HEK293T (cell line): Measurements from ENCODE around the gene PARP6.

Experiments used
- CTCF ChIA-PET: fragments of 350-600 bp; formaldehyde crosslinking; extraction: SDS; loops from one replicate; lab custom pipeline; 2021; ENCODE audit warnings: antibody characterized with exemption, inconsistent platforms; lab: Yijun Ruan, JAX
- POLR2A ChIA-PET: fragments of 350-600 bp; formaldehyde crosslinking; extraction: SDS; loops from one replicate; lab custom pipeline; 2020; ENCODE audit warnings: antibody characterized with exemption, inconsistent platforms; lab: Yijun Ruan, JAX
- DNase-seq: peaks from one replicate; pipeline ENCODE4 v3.0.0; 2012; ENCODE audit warnings: mixed read lengths; ENCODE audit errors: extremely low spot score
- ARNT ChIP-seq: fragments of 450-650 bp; IDR thresholded peaks from 2 replicates; pipeline ENCODE4 v1.6.1; 2017; ENCODE audit warnings: mild to moderate bottlenecking
- BHLHE40 ChIP-seq: fragments of 450-650 bp; IDR thresholded peaks from 2 replicates; pipeline ENCODE4 v1.6.1; 2016; ENCODE audit warnings: mild to moderate bottlenecking, moderate library complexity, borderline replicate concordance
- ELF4 ChIP-seq: fragments of 450-650 bp; IDR thresholded peaks from 2 replicates; pipeline ENCODE4 v1.6.1; 2017; ENCODE audit warnings: antibody characterized with exemption
- FOXA1 ChIP-seq: fragments of 450-650 bp; IDR thresholded peaks from 2 replicates; pipeline ENCODE4 v1.6.1; 2016; ENCODE audit warnings: mild to moderate bottlenecking
- FOXK2 ChIP-seq: fragments of 450-650 bp; IDR thresholded peaks from 2 replicates; pipeline ENCODE4 v1.6.1; 2016; ENCODE audit warnings: mild to moderate bottlenecking
- HDGF ChIP-seq: fragments of 450-650 bp; IDR thresholded peaks from 2 replicates; pipeline ENCODE4 v1.6.1; 2017; ENCODE audit warnings: antibody characterized with exemption, borderline replicate concordance
- L3MBTL2 ChIP-seq: fragments of 450-650 bp; conservative IDR thresholded peaks from 2 replicates; pipeline ENCODE4 v1.6.1; 2016; ENCODE audit warnings: mild to moderate bottlenecking
- NFRKB ChIP-seq: fragments of 450-650 bp; IDR thresholded peaks from 2 replicates; pipeline ENCODE4 v1.6.1; 2016; ENCODE audit warnings: mild to moderate bottlenecking, moderate library complexity
- SP1 ChIP-seq: fragments of 450-650 bp; IDR thresholded peaks from 2 replicates; pipeline ENCODE4 v1.6.1; 2017
- SUZ12 ChIP-seq: fragments of 450-650 bp; IDR thresholded peaks from 2 replicates; pipeline ENCODE4 v1.6.1; 2016; ENCODE audit warnings: mild to moderate bottlenecking
- ZNF384 ChIP-seq: fragments of 450-650 bp; IDR thresholded peaks from 2 replicates; pipeline ENCODE4 v1.6.1; 2016

PARP6 gene

GRCh38 chr15:72193836-72194396, 78.4 kb downstream of the PARP6 start:
- POLR2A ChIA-PET, result no interaction called here
- TF ChIP-seq BHLHE40, result no peak
- TF ChIP-seq NFRKB, result no peak
- TF ChIP-seq L3MBTL2, result no peak
- no peak for TF ChIP-seq ELF4
- no peak for TF ChIP-seq SP1
- no peak for DNase-seq
- CTCF ChIA-PET, result no interaction called here

- ChIA-PET POLR2A (no interaction called here), CTCF (no interaction called here)
- DNase-seq, result no peak
- TF ChIP-seq ARNT, result no peak
- no peak for TF ChIP-seq FOXK2
- no peak for TF ChIP-seq SUZ12
- no peak for TF ChIP-seq ZNF384
- TF ChIP-seq BHLHE40, result no peak
- no peak for TF ChIP-seq FOXA1
- TF ChIP-seq HDGF, result no peak
- TF ChIP-seq NFRKB, result no peak
These were observed 79.9 kb downstream of the PARP6 start for GRCh38 chr15:72192416-72192815.
